HG02870 (cell line): ENCODE measurements around the gene CCDC150.

Experiments
- ATAC-seq: cut with Tn5 transposase; IDR thresholded peaks from one replicate; pipeline ENCODE4 v1.9.1; 2021; ENCODE audit warnings: mild to moderate bottlenecking, moderate library complexity; ENCODE audit not compliant: unreplicated experiment

The CCDC150 gene

GRCh38 chr2:196759378-196759706 lies 119.8 kb downstream of the CCDC150 start:
- no peak for ATAC-seq

- no peak for ATAC-seq
Measured at GRCh38 chr2:196767101-196767500, 127.6 kb downstream of the CCDC150 start.
